ENCODE data around the gene LRP1B. TPM values are rescaled to one million over a fixed set of nuclear protein-coding genes. Genes with fewer than 3 reads are reported as not detected.

The LRP1B gene
- total and polyA plus RNA-seq, 2 of the 8 experiments (the other 6 are each of a cell fraction or from before 2014, with no cell fraction given) = 0.03 TPM; not detected in 1

DNA sequence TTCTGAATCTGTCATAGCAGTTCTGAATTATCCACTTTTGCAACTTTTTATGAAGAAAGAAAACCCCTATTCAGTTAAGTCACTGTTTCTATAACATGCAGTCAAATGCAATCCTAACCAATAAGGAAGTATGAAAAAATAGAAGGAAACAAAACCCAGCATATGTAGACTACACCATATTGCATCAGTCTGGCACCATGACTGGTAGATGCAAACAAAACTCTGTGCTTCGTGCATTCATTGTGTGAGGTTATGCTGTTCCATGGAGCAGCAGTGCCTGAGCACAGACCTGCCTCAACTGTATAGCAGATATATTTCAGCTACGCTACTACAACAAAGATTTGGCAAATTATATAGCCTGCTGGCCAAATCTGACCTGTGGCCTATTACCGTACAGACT is 325.5 kb downstream of the LRP1B start (continued):
- TF ChIP-seq EGR1 (IDR thresholded peaks at IDR 0.05; ENCODE audit: borderline replicate concordance, low read depth, low read length) = no peak
- TF ChIP-seq RBBP5 (IDR thresholded peaks at IDR 0.05; ENCODE audit: borderline replicate concordance, low read depth, low read length) = no peak
- TF ChIP-seq BRCA1 (IDR thresholded peaks at IDR 0.05; ENCODE audit: low read depth, low read length) = no peak

Measured in H1 (cell line).